GM12891 (cell line): ENCODE measurements around the gene EPX.

Experiments used
- POLR2A ChIP-seq: IDR thresholded peaks from 2 replicates; pipeline ENCODE4 v1.6.1; 2011; ENCODE audit warnings: low read depth, low read length, control low read depth
- TAF1 ChIP-seq: IDR thresholded peaks from 2 replicates; pipeline ENCODE4 v1.6.1; 2011; ENCODE audit warnings: low read depth, low read length, control low read depth

- no peak for TF ChIP-seq POLR2A
- no peak for TF ChIP-seq TAF1
Measured at GRCh38 chr17:58249270-58250133, 57.0 kb downstream of the EPX start.
